GM19324 (cell line): ENCODE data around the gene ZNF414.
A peak's percentile ranks its signal among the peaks of the same experiment; 100 is the strongest.
"Not testable (repeated sequence)": the region's sequence is repeated elsewhere in the genome, so short reads cannot be mapped to it uniquely, and the experiment has no call there.

ENCODE experiments used
- ATAC-seq: cut with Tn5 transposase; IDR thresholded peaks from one replicate; pipeline ENCODE4 v1.9.1; 2021; ENCODE audit warnings: mild to moderate bottlenecking, moderate library complexity; ENCODE audit not compliant: unreplicated experiment, low FRiP score

ZNF414 gene

GRCh38 chr19:8513687-8514504 is at the start of gene ZNF414:
Gene ZNF414, minus strand, starts transcription at chr19:8514167. Its CDS starts 121 bp downstream, at chr19:8514046.
- peak; percentile 94 for ATAC-seq

- ATAC-seq = no peak
Observed at GRCh38 chr19:8561075-8561764, 47.3 kb upstream of the ZNF414 start.

GRCh38 chr19:8558325-8558724 is 44.4 kb upstream of the ZNF414 start:
- no peak for ATAC-seq

- ATAC-seq = no peak
Observed at GRCh38 chr19:8557642-8558238, 43.8 kb upstream of the ZNF414 start.

GRCh38 chr19:8553729-8554128 is 39.8 kb upstream of the ZNF414 start:
- not testable (repeated sequence) for ATAC-seq

- ATAC-seq = no peak
Observed at GRCh38 chr19:8552810-8553209, 38.8 kb upstream of the ZNF414 start.

- ATAC-seq = no peak
Observed at GRCh38 chr19:8550070-8550469, 36.1 kb upstream of the ZNF414 start.

GRCh38 chr19:8545743-8546142 is 31.8 kb upstream of the ZNF414 start:
- ATAC-seq = no peak

- no peak for ATAC-seq
Observed at GRCh38 chr19:8544168-8544567, 30.2 kb upstream of the ZNF414 start.

- ATAC-seq = no peak
Observed at GRCh38 chr19:8539621-8540149, 25.7 kb upstream of the ZNF414 start.

GRCh38 chr19:8537099-8537498 is 23.1 kb upstream of the ZNF414 start:
- ATAC-seq = no peak

GRCh38 chr19:8536282-8536681 is 22.3 kb upstream of the ZNF414 start:
- ATAC-seq = no peak

GRCh38 chr19:8532225-8532624 is 18.3 kb upstream of the ZNF414 start:
- no peak for ATAC-seq

GRCh38 chr19:8531470-8531869 is 17.5 kb upstream of the ZNF414 start:
- ATAC-seq = no peak

GRCh38 chr19:8530061-8530679 is 16.2 kb upstream of the ZNF414 start:
- no peak for ATAC-seq

- no peak for ATAC-seq
Observed at GRCh38 chr19:8529369-8530006, 15.5 kb upstream of the ZNF414 start.

GRCh38 chr19:8528500-8528899 is 14.5 kb upstream of the ZNF414 start:
- no peak for ATAC-seq

GRCh38 chr19:8526345-8527091 is 12.6 kb upstream of the ZNF414 start:
- no peak for ATAC-seq

- ATAC-seq = no peak
Observed at GRCh38 chr19:8525401-8525684, 11.4 kb upstream of the ZNF414 start.

GRCh38 chr19:8519388-8519787 is 5.4 kb upstream of the ZNF414 start:
- no peak for ATAC-seq
